Ecto neural progenitor cell (in vitro differentiated cells): Measurements from ENCODE around the gene SAMD11.

Experiments
- DNase-seq: peaks from one replicate; pipeline ENCODE4 v3.0.0-alpha.2; 2018; ENCODE audit warnings: low spot score

Gene SAMD11

GRCh38 chr1:917466-918091, 6.1 kb upstream of the SAMD11 start:
- no peak for DNase-seq

GRCh38 chr1:918353-918752, 5.4 kb upstream of the SAMD11 start:
- DNase-seq, result no peak

GRCh38 chr1:918843-919242, 4.9 kb upstream of the SAMD11 start:
- DNase-seq, result no peak

GRCh38 chr1:919271-919872, 4.4 kb upstream of the SAMD11 start:
- DNase-seq, result no peak

- DNase-seq, result no peak
These were observed 3.7 kb upstream of the SAMD11 start for GRCh38 chr1:920010-920409.

- DNase-seq, result no peak
These were observed 3.2 kb upstream of the SAMD11 start for GRCh38 chr1:920521-920920.

- DNase-seq, result peak; percentile 89
These were observed 2.5 kb upstream of the SAMD11 start for GRCh38 chr1:921011-921837.

GRCh38 chr1:923991-924655, 400 bp downstream of the SAMD11 start:
- no peak for DNase-seq

GRCh38 chr1:924656-925560, 1.2 kb downstream of the SAMD11 start:
- no peak for DNase-seq

GRCh38 chr1:925561-926421, 2.1 kb downstream of the SAMD11 start:
- no peak for DNase-seq

- no peak for DNase-seq
These were observed 3.5 kb downstream of the SAMD11 start for GRCh38 chr1:927234-927633.

- DNase-seq, result no peak
These were observed 4.0 kb downstream of the SAMD11 start for GRCh38 chr1:927748-928147.

GRCh38 chr1:928825-929661, 5.3 kb downstream of the SAMD11 start:
- DNase-seq, result no peak

- no peak for DNase-seq
These were observed 6.2 kb downstream of the SAMD11 start for GRCh38 chr1:929712-930632.

- DNase-seq, result no peak
These were observed 7.0 kb downstream of the SAMD11 start for GRCh38 chr1:930633-931138.

GRCh38 chr1:931380-932172, 7.9 kb downstream of the SAMD11 start:
- DNase-seq, result no peak

- DNase-seq, result no peak
These were observed 8.4 kb downstream of the SAMD11 start for GRCh38 chr1:932173-932510.
